Stimulated activated naive CD8-positive, alpha-beta T cell treated with anti-CD3 and anti-CD28 coated beads, Interleukin-15, amount 100 ng/mL, for 72 hours (primary cell): ENCODE data around the gene KLF6.

Experiments used
- ATAC-seq: fragments of 150-1000 bp; cut with Tn5 transposase; 2 replicates; pipeline ENCODE4 v1.10.0; 2021; ENCODE audit warnings: mild to moderate bottlenecking, moderate library complexity
- DNase-seq, 2 donors: peaks; one replicate each; pipeline ENCODE4 v3.0.0; 2021 to 2022
- H3K27ac Mint-ChIP-seq, 2 donors: one replicate each; pipeline ENCODE4 v1.8.0; 2022; ENCODE audit warnings: mild to moderate bottlenecking in 2 of 2, mixed read lengths in 2 of 2, moderate library complexity in 2 of 2
- H3K27me3 Mint-ChIP-seq: one replicate; pipeline ENCODE4 v1.8.0; 2022; ENCODE audit warnings: mixed read lengths
- H3K4me1 Mint-ChIP-seq: one replicate; pipeline ENCODE4 v1.8.0; 2022; ENCODE audit warnings: mild to moderate bottlenecking, mixed read lengths
- H3K4me3 Mint-ChIP-seq, 2 donors: one replicate each; pipeline ENCODE4 v1.8.0; 2022; ENCODE audit warnings: mild to moderate bottlenecking in 2 of 2, mixed read lengths in 2 of 2, moderate library complexity in 1 of 2
- H3K9me3 Mint-ChIP-seq, 2 donors: one replicate each; pipeline ENCODE4 v1.8.0; 2022; ENCODE audit warnings: mixed read lengths in 2 of 2

KLF6 gene

GRCh38 chr10:3761904-3762303 lies 23.1 kb downstream of the KLF6 start:
- Mint-ChIP-seq H3K27ac (peak overlapping the region in 1 of 2 donors; percentile 36), H3K27me3 (no peaks in the 10 kb centered on the region), H3K4me3 (no peak overlapping the region), H3K4me1 (peaks cover 96% of the 10 kb centered on the region), H3K9me3 (peaks cover 5 to 8% of the 10 kb centered on the region in 2 donors)
- no peak for ATAC-seq
- DNase-seq, result no peak

DNA sequence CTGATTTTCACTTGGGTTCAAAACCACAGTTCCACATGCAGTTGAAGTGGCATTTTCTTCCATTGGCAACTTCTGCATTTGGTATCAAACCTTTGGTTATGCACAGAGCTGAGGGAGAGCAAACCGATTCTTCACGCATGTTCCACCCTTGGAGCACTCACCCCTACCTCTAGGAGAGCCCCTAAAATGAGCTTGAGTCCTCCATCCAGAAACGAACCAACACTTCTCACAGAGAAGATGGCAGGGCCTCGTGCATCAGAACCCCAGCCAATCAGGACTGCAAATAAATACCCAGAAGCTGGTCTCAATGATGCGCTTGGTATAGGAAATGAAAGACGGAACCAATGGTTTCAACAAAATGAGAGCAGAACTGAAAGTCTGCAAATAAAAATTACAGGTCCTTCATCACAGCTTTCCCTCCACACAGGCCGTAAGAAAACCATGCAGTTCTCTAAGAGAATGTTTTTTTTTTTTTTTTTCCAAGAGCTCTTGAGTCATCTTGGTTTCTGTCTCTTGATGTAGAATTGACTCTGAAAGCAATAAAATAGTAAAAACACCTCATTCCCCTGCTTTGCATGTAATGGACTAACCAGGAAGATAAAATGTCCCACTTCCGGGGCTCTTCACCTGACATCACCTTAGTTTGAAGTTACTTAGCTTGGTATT lies 23.9 kb downstream of the KLF6 start:
- Mint-ChIP-seq H3K27me3 (no peaks in the 10 kb centered on the region), H3K4me3 (peak overlapping the region; percentile 16 to 30), H3K27ac (peak overlapping the region; percentile 23 to 97), H3K9me3 (peaks cover 5 to 8% of the 10 kb centered on the region in 2 donors), H3K4me1 (peaks cover 96% of the 10 kb centered on the region)
- ATAC-seq (peak; percentile 38), DNase-seq (peak in 1 of 2 donors; percentile 43)

- H3K4me1 Mint-ChIP-seq, result peaks cover 96% of the 10 kb centered on the region
- no peak for ATAC-seq
- H3K27me3 Mint-ChIP-seq, result no peaks in the 10 kb centered on the region
- H3K9me3 Mint-ChIP-seq, result peaks cover 5 to 8% of the 10 kb centered on the region in 2 donors
- DNase-seq, result no peak
- no peak overlapping the region for H3K4me3 Mint-ChIP-seq
- no peak overlapping the region for H3K27ac Mint-ChIP-seq
These were observed 24.9 kb downstream of the KLF6 start for GRCh38 chr10:3760083-3760482.

- no peak for ATAC-seq
- peak overlapping the region; percentile 25 to 71 for H3K27ac Mint-ChIP-seq
- H3K4me3 Mint-ChIP-seq, result peak overlapping the region in 1 of 2 donors; percentile 25
These were observed 25.6 kb downstream of the KLF6 start for GRCh38 chr10:3759397-3759796.

DNA sequence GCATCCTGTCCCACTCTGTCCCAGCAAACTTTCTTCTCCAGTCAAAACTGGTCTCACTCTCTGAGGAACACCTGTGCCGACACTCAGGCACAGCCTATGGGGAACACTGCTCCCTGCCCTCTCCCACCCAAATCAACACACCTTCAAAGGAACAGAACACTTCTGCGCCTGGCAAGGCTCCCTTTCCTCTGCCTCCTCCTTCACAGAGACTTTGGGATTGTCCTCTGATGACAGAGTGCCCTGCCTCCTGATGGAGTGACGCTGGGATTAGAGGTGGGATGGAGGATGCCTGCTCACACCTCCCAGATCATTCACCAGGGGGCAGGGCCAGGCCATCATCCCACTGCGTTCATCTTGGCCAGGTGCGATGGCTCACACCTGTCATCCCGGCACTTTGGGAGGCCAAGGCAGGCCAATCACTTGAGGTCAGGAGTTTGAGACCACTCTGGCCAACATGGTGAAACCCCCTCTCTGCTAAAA lies 26.5 kb downstream of the KLF6 start:
- ATAC-seq (no peak), DNase-seq (no peak)
- H3K27ac Mint-ChIP-seq, result peak overlapping the region; percentile 100
- peaks cover 85% of the 10 kb centered on the region for H3K4me1 Mint-ChIP-seq
- peak overlapping the region; percentile 88 to 93 for H3K4me3 Mint-ChIP-seq
- no peaks in the 10 kb centered on the region for H3K27me3 Mint-ChIP-seq
- peaks cover 5 to 8% of the 10 kb centered on the region in 2 donors for H3K9me3 Mint-ChIP-seq

More at GRCh38 chr10:3759397-3759796, 25.6 kb downstream of the KLF6 start:
- Mint-ChIP-seq H3K27me3 (no peaks in the 10 kb centered on the region), H3K9me3 (peaks cover 5 to 8% of the 10 kb centered on the region in 2 donors), H3K4me1 (peaks cover 93% of the 10 kb centered on the region)
- no peak for DNase-seq

DNA sequence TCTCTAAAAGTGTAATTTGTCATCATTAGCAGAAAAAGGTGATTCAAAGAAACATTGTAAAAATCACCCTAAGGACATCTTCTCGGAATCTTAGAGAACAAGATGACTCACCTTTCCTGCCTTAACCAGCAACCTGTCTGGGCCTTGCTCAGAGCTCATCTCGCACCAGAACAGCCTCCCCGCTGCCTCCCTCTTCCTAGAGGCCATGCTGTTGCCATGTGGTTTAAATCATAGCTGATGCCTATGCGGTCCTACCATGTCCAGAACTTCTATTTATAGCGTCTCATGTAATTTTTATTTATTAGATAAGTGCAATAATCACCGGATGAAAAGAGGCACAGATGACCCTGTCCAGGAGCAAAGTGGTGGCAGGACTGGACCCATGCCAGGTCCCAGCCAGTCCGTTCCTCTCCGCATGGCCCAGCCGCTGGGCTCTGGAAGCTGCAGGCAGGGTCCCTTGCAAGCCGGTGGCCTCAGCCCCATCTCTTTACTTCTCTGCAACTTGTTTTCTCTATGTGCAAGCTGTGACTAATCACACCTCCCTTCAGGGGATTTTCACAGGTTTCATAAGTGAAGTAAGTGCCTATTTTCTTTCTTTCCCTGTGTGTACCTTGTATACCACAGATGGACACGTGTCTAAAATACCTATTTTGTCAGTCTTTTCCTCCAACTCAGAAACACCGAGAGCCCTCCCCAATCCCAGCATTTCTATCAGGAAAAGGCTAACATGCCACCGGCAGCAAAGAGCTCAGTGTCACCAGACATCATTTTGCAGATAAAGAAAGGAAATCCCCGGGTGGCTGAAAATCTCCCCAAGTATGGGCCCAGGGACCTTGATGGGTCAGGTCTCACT lies 27.1 kb downstream of the KLF6 start:
- Mint-ChIP-seq H3K4me1 (peaks cover 80% of the 10 kb centered on the region), H3K4me3 (peak overlapping the region; percentile 88 to 93), H3K9me3 (peaks cover 5 to 8% of the 10 kb centered on the region in 2 donors), H3K27ac (peak overlapping the region; percentile 100), H3K27me3 (no peaks in the 10 kb centered on the region)
- DNase-seq, result peak; percentile 65 to 74
- peak; percentile 90 for ATAC-seq

GRCh38 chr10:3757250-3757637 lies 27.8 kb downstream of the KLF6 start:
- peaks cover 5 to 8% of the 10 kb centered on the region in 2 donors for H3K9me3 Mint-ChIP-seq
- DNase-seq, result no peak
- H3K4me1 Mint-ChIP-seq, result peaks cover 74% of the 10 kb centered on the region

DNA sequence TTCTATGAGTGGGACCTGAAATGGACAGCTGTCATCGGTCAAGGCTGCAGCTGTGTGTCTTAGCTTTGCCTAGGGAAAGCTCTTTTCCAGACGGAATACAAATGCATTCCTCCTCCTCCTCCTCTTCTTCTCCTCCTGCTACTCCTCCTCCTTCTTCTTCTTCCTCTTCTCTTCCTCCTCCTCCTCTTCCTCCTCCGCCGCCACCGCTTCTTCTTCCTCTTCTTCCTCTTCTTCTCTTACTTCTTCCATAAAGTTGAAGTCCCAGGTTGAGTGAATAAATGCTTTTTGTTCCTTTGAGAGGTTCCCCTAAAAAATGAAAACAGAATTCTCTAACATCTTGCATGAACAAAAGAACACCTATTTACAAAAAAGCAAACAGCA lies 28.7 kb downstream of the KLF6 start:
- ATAC-seq (no peak), DNase-seq (no peak)
- peaks cover 5 to 8% of the 10 kb centered on the region in 2 donors for H3K9me3 Mint-ChIP-seq
- peak overlapping the region in 1 of 2 donors; percentile 90 for H3K27ac Mint-ChIP-seq
- peaks cover 67% of the 10 kb centered on the region for H3K4me1 Mint-ChIP-seq
- H3K27me3 Mint-ChIP-seq, result no peaks in the 10 kb centered on the region
- no peak overlapping the region for H3K4me3 Mint-ChIP-seq

More at GRCh38 chr10:3757250-3757637, 27.8 kb downstream of the KLF6 start:
- Mint-ChIP-seq H3K4me3 (peak overlapping the region; percentile 88 to 93), H3K27ac (peak overlapping the region; percentile 100), H3K27me3 (no peaks in the 10 kb centered on the region)
- peak; percentile 35 for ATAC-seq

DNA sequence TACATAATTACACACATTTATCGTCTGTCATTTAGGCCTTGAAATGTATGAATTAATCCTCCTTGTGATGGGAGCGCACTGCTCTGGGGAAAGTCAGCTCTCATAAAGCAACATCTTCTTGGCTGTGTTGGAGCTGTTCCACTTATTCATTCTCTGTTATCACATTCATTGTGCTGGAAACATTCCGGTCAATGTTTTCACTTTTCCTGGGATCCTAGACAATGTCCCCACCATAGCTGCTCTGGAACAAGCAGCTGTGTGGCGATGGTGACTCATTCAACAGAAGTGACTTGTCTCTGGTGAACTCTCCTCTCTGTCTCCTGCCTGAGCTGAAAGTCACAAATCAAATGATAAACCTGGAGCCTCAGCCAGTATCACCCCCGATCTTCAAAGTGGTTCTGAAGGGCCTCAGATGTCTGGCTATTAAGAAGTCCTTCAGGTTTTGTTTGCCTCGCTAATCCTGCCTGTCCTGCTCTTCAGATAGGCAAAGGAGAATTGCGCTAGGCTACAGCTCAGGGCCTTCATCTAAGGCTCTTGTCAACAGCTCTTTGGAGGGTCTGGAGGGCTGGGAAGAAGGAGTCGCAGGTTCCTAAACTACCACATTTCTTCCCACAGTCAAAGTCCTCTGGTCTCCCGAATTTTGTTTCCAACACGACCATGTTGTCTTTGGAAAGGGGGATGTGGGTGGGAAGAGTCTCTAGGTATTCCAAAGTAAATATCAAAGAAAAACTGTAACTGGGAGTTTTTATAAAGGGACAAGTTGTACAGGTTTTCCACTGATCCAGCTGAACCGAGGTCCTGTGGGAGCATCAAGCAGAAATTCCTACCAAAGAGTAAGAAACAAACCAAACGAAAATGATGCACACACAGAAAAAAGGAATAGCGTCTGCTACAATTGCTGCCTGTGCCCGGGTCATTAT lies 29.3 kb downstream of the KLF6 start:
- H3K27me3 Mint-ChIP-seq, result no peaks in the 10 kb centered on the region
- DNase-seq, result no peak

DNA sequence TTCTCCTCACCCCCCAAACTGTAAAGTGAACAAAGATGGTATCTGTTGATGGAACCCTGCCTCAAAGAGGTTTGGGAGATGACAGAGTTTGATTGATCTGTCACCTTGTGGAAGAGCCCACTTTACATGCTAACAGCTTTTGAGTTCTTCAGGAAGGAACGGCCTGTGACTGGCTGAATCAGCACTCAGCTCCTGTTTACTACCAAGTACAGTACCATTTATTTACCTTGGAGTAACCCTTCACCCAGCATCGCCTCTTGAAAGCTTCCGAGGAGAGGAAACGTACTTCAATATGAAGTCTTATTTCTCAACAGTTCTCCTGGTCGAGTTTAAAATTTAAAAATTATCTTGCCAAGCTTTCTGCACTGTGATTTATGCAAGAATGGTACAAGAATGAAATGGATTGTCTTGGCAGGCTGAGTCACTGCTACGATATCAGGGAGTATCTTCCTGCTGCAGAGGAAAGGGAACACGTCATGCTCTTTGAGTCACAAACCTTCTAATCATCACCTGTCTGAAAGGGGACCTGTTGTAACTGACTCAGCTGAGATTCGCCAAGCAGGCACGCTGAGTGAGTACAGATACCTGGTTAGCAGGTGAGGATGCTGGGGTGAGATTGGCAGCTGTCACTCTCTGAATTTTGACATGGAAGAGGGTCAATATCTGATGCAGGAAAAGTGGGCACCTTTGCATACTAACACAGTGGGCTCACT lies 30.1 kb downstream of the KLF6 start:
- no peak overlapping the region for H3K4me3 Mint-ChIP-seq
- H3K27me3 Mint-ChIP-seq, result no peaks in the 10 kb centered on the region
- ATAC-seq (no peak), DNase-seq (no peak)
- H3K9me3 Mint-ChIP-seq, result no peaks in the 10 kb centered on the region
- no peak overlapping the region for H3K27ac Mint-ChIP-seq
- peaks cover 52% of the 10 kb centered on the region for H3K4me1 Mint-ChIP-seq

More for the DNA sequence above, 29.3 kb downstream of the KLF6 start:
- H3K27ac Mint-ChIP-seq, result peak overlapping the region in 1 of 2 donors; percentile 90
- peaks cover 60% of the 10 kb centered on the region for H3K4me1 Mint-ChIP-seq
- no peak overlapping the region for H3K4me3 Mint-ChIP-seq
- H3K9me3 Mint-ChIP-seq, result peaks cover 2 to 4% of the 10 kb centered on the region in 2 donors
- ATAC-seq, result no peak

DNA sequence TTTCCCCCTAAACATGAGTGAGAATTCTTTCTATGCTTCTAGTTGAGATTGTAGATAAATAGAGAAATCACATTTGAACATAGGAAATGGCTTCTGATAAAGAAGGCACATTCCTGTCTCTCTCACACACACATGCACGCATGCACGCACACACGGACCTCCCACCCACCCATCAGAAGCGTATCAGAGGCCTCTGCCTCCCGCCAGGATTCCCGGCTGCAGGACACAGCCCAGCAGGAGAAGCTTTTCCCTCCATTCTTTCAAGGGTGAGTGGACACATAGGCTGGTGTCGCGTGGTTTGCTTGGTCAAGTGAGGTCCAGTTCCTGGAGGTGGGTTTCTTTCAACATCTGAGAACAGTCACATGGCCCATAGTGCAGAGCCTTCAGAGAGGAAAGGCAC lies 34.2 kb downstream of the KLF6 start:
- DNase-seq, result no peak
- Mint-ChIP-seq H3K4me1 (peaks cover 12% of the 10 kb centered on the region), H3K27me3 (peaks cover 13% of the 10 kb centered on the region), H3K9me3 (no peaks in the 10 kb centered on the region), H3K27ac (no peak overlapping the region), H3K4me3 (no peak overlapping the region)
- no peak for ATAC-seq

DNA sequence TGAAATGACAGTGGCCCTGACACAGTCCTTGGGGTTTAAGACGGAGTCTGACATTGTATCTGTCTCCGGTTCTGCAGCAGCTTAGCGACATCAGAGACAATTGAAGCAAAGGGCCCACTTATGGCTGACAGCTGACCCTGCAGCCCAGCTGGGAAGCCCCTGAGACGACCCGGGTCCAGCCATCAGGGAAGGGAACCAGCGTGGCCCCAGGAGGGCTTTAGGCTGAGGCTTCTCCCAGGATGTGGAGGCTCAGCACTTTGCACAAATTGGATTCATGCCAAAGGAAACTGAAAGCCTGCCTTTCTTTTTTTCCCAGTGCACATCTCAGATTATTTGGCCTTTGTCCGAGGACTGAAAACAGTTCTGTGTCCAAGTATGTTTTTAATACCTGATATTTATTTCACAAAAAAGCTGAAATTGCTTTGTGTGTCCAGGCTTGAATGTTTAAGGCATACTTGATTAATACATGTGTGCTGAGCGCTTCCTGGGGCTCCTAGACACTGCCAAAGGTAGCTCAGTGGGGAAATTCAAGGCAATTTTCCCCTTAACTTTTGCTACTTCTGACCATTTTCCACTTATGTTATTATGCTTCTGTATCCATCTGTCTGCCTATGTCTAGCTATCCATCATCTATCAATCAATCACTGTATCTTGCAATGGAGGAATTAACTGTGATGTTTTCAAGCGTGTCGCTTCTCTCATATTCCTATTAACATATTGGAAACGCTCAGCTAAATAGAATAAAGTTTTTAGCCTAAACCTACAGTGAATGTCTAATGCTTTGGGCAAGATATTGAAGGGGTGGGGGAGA lies 34.8 kb downstream of the KLF6 start:
- no peak for DNase-seq
- Mint-ChIP-seq H3K27ac (no peak overlapping the region), H3K27me3 (peaks cover 13% of the 10 kb centered on the region), H3K4me1 (peaks cover 5% of the 10 kb centered on the region), H3K4me3 (no peak overlapping the region), H3K9me3 (no peaks in the 10 kb centered on the region)
- no peak for ATAC-seq

GRCh38 chr10:3749600-3749999 lies 35.4 kb downstream of the KLF6 start:
- no peak for ATAC-seq
- Mint-ChIP-seq H3K9me3 (no peaks in the 10 kb centered on the region), H3K4me3 (no peak overlapping the region), H3K27ac (no peak overlapping the region), H3K4me1 (no peaks in the 10 kb centered on the region), H3K27me3 (peaks cover 13% of the 10 kb centered on the region)
- DNase-seq, result no peak

- Mint-ChIP-seq H3K9me3 (no peaks in the 10 kb centered on the region), H3K27me3 (peaks cover 13% of the 10 kb centered on the region), H3K4me1 (no peaks in the 10 kb centered on the region), H3K27ac (peak overlapping the region in 1 of 2 donors; percentile 17), H3K4me3 (no peak overlapping the region)
- ATAC-seq, result no peak
- DNase-seq, result no peak
These were observed 36.0 kb downstream of the KLF6 start for GRCh38 chr10:3749011-3749410.
